NCI-H187 (cell line): ENCODE results near the gene CHD2.
"Not testable (repeated sequence)": the region's sequence is repeated elsewhere in the genome, so short reads cannot be mapped to it uniquely, and the experiment has no call there.

Experiments used
- DNase-seq, 2 experiments: peaks; one replicate each; lab custom pipeline; 2025; lab: John Stamatoyannopoulos, UW

CHD2 gene

DNA sequence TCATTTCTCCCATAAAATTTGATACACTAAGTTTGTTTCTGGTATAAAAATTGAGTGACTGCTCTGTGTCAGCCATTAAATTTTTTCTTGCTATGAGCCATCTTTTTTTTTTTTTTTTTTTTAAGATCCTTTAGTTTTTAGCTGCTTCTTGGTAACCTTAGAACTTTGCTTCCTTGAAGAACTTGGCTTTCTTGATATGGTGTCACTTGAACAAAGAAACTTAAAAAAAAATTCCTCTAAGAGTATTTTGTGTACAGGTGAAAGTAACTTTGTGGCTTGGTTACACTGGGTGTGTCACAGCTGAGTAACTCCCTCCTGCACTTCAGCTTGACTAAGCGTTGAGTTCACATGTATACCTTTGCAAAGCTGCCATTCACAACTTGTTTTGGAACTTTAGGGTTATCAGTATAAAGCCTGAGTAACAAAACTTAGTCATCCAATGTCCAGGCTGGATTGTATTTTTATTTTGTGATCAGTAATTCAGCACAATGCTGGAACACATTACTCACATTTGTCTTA is 6.5 kb downstream of the CHD2 start:
- no peak for DNase-seq

DNA sequence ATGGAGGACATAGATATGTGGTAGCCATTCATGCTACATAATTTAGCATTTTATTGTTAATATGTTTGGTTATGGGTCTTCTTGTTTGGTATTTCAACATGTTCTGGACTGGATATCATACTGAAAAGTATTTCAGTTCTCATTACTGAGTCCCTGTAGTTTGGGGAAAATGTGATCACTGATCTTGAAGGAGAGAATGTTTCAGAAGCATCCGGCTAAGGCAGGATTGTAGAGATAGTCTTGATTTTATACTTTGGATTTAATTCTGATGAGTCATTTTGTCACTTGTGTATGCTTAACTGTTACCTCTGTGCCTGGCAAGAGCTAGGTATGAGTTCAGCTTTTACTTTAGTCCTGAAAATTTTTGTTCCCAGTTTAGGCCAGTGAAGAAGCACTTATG is 7.1 kb downstream of the CHD2 start:
- DNase-seq: no peak

DNA sequence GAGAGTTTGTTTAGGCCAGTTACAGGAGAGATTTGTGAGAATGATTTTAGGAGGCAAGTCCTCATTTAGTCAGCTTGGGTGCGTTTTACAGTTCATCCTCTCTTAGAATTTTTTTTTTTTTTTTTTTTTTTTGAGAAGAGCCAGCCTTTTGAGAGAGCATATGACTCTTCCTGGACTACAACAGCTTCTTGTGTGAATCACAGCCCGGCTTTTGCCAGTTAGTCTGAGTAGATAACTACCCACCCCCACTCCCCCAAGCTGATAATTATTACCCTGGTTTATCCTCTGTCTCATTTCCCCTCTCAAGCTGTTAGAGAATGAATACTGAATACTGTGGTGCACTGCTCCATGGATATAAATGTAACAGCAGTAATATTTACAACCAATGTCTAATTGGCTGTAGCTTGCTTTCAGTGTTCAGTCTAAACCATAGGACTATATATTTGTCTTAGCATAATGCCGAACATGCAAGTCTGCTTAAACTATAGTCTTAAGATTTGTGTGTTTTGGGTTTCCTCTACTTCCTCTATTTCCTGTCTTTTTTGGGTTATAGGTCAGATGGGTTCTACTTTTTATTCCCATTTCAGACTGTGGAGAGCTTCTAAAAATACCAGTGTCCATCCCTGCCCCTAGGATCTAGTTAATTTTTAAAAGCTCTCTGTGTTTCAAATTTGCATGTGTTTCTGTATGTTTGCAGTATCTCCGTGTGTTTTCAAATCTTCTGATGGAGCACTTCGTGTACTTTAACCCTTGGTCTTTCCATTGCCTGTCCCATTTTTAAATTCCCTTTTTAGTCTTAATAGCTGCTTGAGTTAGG is 8.0 kb downstream of the CHD2 start:
- no peak for DNase-seq

DNA sequence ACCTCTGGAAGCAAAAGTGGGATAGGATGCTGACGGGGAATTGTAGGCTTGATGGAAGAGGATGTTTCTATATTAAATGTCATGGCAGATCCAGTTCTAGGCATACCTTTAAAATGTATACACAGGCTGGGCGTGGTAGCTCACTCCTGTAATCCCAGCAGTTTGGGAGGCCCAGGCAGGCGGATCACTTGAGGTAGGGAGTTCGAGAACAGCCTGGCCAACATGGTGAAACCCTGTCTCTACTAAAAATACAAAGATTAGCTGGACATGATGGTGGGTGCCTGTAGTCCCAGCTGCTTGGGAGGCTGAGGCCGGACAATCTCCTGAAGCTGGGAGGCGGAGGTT is 8.6 kb downstream of the CHD2 start:
- no peak for DNase-seq

DNA sequence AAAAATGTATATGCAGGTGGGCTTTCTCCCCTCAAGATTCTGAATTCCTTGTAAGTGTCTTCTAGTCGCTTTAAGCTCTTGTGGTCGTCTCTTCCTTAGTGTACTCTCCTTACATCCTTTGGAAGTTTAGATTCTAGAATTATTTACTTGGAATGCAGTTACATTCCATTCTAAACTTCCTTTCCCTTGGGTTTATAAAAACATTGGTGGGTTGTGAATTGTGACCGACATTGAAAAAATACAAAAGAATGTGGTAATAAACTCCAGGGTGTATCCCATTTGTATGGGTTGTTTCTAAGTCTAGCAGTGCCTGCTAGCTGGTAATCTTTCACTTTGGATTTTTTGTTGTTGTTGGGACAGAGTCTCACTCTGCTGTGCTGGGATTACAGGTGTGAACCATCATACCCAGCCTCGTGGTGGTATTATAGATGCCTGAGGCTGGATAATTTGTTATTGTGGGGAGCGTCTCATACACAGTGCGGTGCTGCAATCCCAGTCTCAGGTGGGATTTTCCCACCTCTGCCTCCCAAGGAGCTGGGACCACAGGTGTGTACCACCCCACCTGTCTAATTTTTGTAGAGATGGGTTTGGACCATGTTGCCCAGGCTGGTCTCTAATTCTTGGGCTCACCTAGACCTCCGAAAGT is 9.1 kb downstream of the CHD2 start:
- no peak for DNase-seq

DNA sequence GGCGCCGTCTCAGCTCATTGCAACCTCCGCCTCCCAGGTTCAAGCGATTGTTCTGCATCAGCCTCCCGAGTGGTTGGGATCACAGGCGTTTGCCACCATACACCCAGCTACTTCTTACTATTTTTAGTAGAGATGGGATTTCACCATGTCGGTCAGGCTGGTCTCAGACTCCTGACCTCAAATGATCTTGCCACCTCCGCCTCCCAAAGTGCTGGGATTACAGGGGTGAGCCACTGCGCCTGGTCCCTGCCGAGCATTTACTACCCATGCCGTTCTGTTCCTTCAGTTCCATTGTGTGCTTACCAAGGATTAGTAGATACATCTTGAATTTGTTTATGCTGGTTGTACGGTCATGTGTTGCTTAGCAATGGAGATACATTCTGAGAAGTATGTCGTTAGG is 10.3 kb downstream of the CHD2 start:
- no peak for DNase-seq

DNA sequence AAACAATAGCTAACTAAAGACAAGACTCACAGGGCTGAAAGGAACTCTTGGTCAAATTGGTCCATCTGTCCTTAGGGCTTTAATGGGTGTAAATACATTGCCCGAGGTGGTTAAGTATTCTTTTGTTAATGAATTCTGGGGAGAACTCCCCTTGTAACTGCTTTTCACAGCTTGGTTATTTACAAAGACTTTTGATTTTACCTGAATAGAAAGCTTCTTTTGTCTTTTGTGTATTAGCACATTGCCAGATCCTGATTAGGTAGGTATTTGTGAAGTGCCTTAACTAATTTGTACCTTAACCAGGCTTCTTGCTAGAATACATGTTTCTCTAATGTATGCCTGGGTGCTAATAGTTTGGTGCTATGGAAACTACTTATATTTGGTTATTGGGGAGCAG is 14.0 kb downstream of the CHD2 start:
- no peak for DNase-seq

DNA sequence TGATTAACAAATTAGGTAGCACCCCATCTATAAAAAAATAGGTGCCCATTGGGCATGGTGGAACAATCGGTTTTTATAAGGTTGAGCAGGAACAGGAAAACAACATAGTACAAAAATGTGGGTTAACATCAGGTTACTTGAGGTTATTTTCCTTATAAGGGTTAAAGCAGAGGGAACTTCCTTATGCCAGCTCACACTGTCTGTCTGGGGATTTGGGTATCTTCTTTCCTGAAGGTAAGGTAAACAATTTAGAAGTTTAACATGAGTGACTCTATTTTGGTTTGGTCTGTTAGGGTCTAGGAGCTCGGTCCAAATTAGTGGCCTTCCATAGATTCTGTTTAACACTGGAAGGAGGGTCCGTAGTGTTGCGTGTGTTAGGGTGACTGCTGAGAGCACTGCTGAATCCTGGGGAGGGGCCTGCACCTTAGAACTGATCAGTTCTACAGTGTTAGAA is 14.7 kb downstream of the CHD2 start:
- DNase-seq: no peak

DNA sequence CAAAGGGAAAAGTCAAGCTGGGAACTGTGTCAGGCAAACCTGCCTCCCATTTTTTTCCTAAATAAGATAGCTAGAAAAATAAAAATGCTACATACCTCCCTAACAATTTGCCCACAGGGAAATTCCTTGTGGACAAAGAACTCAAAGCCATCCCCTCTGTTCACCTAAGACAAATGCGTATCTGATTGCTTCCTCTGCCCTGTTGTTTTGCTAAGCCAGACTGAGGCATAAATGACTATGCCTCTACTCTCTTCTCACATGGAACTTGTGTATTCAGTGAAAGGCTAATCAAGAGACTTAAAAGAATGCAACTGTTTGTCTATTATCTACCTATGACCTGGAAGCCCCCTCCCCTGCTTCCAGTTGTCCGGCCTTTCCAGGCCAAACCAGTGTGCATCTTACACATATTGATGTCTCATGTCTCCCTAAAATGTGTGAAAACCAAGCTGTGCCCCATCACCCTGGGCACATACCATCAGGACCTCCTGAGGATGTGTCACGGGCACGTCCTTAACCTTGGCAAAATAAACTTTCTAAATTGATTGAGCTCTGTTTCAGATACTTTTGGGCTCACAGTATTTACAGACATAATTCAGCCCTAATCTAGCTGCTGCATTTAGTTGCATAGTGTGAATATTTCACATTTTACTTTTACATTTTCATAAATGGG is 15.8 kb downstream of the CHD2 start:
- DNase-seq: no peak

DNA sequence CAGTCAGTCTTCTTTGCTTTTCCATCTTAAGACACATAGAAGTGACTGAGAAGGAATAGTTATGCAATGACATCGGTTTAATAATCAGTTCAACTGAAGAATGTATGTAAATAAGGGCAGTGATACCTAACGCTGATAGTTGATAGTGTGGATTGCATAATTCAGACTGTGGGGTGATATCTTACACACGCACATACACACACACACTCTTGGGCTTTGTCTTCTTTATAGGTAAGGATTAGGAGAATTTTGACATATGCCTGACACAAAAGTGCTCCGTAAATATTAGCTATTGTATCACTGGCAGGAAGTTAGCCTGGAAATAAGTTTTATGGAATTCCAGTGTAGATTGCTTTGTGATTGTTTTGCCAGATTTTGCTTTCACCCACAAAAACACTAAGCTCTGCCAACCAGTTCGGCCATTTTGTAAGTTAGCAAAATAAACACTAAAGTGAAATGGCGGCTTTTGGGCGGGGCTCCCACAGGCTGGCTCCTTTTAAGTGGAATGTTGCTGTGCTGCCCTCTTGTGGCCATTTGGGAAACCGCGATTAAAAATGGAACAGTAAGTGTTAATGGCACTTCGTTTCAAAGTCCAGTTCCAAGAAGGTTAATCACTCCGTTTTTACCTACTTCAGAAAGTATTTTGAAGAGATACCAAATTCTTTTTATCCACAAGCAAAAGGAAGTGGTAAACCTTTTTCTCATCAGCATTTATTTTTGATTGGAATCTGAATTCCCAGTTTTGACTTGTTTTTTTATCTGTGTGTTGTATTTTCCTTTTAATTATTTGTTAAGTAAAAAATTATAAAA is 17.7 kb downstream of the CHD2 start:
- DNase-seq: peak; percentile 96

DNA sequence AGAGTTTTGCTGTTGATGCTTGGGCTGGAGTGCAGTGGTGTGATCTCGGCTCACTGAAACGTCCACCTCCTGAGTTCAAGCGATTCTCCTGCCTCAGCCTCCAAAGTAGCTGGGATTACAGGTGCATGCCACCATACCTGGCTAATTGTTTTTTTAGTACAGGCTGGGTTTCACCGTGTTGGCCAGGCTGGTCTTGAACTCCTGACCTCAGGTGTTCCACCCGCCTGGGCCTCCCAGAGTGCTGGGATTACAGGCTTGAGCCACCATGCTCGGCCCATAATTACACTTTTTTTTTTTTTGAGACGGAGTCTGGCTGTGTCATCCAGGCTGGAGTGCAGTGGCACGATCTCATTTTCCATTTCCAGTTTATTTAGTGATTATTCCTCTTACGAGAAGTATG is 18.8 kb downstream of the CHD2 start:
- DNase-seq: not testable (repeated sequence)

DNA sequence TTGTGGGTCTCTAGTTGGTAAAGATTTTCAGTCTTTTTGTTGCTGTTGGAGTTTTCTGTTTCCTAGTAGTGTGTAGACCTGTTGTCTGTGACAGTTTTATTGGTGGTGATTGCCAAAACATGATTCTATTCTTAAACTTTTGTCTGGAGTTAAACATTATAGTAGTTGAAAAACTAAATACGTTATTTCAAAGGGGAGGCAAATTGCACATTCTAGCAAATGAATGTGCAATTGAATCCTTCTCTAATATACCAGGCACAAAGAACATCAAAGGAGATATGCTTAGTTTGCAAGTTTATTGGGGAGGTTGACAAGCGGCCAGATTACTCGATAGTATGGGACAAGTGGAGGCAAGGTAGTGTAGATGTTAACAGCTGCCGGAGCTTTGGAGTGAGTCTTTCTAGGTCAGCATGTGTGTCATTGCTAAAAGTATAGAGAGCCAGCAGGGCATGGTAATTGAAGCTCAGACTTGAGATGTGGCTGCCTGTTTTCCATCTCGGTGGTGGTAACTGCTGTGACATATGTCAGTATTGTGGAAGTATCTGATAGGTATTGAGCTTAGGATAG is 20.6 kb downstream of the CHD2 start:
- DNase-seq: no peak

DNA sequence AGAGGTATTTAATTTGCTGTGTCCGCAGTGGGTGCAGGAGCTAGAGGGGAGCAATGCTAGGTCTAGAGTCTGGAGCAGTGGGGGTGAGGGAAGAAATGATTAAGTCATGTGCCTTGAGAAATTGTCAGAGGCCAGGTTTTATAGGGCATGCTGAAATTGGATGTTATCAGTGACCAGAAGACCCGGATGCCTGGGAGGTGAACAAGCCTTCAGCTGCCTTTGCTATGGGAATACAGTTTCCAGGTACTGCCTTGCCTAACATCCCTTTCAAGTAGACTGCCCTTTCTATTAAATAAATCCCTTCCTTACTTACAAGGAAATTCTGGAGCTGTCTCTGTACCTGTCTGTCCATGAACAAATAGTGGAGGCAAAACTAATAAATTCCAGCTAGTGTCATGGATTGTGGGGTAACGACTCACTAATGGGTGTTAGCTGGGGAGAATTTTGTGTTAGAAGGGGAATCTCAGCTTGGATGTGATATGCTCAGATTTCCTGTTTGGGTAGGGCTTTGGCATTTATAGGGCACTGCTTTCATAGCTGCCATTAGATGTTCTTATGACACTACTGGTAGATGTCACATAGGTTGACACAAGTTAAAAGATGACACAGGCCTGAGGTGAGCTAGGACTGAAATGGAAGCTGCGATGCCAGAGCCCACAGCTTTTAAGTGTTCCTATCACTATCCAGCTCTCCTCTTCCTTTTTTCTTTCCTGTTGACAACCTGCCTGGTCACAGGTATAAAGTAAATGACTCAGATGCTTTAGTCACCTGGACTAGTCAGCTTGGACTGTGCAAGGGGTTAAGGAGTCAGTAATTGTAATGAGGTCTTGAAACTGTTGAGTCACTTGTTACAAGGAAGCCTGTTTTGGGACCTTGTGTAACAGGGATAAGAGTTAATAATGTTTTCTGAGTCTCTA is 21.3 kb downstream of the CHD2 start:
- DNase-seq: no peak

DNA sequence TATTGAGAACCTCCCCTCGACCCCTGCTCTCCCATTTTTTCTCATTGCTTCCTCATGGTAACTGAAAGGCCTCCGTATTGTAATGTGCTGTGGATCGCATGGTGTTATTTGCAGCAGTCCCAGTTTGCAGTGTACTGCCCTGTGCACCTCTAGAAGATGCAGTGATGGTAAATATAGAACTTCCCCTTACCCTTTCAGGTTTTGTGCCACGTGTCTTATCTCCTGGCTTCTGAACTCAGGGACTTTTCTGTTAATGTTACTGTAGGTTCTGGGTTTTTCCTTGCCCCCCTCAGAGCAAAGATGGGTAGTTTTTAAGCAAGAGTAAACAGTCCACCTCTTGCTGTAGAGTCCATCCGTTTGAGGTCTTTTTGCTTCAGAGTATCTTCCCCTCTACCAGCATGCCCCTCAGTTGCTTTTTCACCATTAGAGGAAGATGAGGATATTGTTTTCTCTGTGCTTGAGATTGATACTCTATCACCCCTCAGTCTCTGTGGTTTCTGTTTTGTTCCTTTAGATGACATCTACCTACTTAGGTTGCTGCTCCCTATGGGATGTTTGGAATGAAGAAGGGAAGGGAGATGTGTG is 22.4 kb downstream of the CHD2 start:
- no peak for DNase-seq

DNA sequence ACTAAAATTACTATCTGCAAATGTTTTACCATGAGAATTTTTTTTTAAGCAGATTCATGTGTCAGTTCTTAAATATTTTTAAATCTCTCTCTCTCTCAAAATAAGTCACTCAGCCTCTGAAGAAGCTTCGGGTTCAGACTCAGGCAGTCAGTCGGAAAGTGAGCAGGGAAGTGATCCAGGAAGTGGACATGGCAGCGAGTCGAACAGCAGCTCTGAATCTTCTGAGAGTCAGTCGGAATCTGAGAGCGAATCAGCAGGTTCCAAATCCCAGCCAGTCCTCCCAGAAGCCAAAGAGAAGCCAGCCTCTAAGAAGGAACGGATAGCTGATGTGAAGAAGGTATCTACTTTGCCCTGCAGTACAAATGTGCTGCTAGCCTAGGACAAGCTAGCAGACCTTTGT is 24.1 kb downstream of the CHD2 start:
- DNase-seq: no peak

DNA sequence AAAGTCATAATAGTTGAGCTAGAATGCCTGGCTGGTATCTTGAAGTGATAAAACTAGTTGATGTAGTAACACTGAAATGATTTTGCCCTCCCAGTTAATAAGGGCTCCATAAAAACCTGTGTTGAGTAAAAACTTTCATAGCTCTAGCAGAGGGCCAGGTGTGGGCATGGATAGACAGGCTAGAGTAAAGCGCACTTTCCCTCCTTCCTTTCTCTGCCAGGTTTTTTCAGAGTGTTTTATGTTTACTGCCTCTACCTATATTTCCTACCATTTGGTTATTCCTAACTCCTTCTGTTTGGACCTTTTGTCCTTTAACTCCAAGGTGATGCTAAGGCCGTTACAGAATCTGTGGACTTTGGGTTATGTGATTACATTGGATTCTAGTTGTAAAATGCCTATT is 25.3 kb downstream of the CHD2 start:
- no peak for DNase-seq

DNA sequence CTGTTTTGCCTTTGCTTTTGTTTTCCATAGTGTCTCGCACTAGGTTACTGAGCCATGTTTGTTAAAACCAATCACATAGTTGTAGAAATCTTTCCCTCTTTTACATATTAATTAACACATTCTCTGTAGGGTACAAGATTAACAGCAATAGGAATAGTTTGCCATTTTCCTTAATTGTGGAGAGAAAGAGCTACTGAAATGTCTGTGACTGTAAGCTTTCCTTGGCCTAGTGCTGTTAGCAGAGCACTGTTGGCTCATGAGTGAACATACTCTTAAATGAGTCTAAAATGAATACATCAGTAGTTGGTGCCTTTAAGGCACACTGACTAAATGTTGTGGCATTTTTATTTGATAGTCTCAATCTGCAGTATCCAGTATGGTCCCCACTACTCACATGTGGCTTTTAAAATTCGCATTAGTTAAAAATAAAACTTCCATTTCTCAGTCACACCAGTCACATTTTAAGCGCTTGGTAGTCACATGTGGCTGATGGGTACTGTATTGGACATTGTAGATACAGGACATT is 28.2 kb downstream of the CHD2 start:
- DNase-seq: no peak

DNA sequence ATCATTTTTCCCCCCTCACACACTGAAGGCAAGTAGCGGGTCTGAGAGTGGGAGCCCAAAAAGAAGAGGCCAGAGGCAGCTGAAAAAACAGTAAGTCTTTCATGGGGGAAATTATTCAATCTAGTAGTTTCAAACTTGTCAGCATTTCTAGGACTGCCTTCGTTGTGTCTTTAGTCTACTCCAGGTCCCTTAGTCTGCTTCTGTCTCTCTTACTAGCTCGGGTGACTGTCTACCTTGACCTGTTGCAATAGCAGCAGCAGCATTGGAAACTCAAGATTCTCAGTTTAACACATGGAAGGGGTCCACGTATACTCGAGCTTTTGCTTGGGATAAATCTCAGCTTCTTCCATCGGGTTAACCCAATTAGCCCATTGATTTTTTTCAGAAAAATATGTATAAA is 28.9 kb downstream of the CHD2 start:
- DNase-seq: no peak

DNA sequence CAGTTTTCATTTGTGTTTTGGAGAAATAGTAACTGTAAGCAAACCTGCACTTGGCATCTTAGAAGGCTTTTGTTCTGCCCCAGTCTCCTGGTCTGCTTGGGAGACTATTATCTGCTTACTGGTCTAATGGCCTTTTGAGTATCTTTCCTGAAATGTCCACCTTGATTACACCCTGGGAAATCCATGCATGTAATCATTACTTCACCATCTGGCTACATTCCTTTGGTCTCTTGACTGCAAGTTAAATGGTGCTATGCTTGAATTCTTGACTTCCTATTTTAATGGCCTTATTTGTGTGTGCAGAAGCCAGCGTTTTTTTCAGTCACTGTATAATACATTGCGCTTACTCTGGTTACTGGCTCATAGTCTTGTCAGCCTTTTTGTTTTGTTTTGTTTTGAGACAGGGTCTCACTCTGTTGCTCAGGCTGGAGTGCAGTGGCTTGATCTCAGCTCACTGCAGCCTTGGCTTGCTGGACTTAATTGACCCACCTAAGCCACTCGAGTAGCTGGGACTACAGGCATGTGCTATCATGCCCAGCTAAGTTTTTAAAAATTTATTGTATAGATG is 30.0 kb downstream of the CHD2 start:
- no peak for DNase-seq

DNA sequence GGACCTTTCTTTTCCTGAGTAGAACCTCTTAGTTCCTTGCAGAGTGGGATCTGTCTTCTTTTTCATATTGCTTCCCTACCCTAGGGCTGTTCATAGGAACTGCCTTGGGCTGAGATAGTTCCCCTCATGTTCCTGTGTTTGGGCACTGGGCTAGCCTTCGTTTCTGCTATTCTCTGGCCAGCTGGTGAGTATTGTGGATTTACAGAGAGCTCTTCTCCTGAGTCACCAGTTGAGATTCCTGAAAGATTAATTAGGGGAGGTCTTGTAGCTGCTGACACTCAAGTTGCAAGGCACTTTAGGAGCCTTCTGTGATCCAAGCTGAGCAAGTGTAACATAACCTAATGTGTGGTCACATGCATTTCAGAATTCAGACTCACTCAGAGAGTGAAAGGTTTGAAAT is 30.7 kb downstream of the CHD2 start:
- no peak for DNase-seq
